Calu3 (cell line): ENCODE data around the gene MRPL21. TPM values are rescaled to one million over a fixed set of nuclear protein-coding genes. Genes with fewer than 3 reads are reported as not detected.

Source experiments
- BruUV-seq: library from RNA; stranded (reverse); fragments of 400-500 nt; replicated peaks from 2 replicates; lab custom pipeline; 2021; lab: Mats Ljungman, UMichigan
- CTCF ChIA-PET: fragments of 300-600 bp; sonication (Branson Sonifier 250); formaldehyde crosslinking; loops from one replicate; lab custom pipeline; 2022; ENCODE audit warnings: antibody characterized with exemption; lab: Charles Lee
- DNase-seq: peaks from one replicate; pipeline ENCODE4 v3.0.0; 2022
- H3K27ac Mint-ChIP-seq: one replicate; pipeline ENCODE4 v1.8.0; 2022; ENCODE audit warnings: mixed read lengths; ENCODE audit not compliant: unreplicated experiment
- H3K27me3 Mint-ChIP-seq: one replicate; pipeline ENCODE4 v1.8.0; 2022; ENCODE audit warnings: mixed read lengths; ENCODE audit not compliant: unreplicated experiment
- H3K36me3 Mint-ChIP-seq: one replicate; pipeline ENCODE4 v1.8.0; 2022; ENCODE audit warnings: mild to moderate bottlenecking, moderate library complexity, mixed read lengths; ENCODE audit not compliant: insufficient read depth, unreplicated experiment
- H3K4me1 Mint-ChIP-seq: one replicate; pipeline ENCODE4 v1.8.0; 2022; ENCODE audit warnings: mild to moderate bottlenecking, low read depth, mixed read lengths; ENCODE audit not compliant: unreplicated experiment
- H3K4me3 Mint-ChIP-seq: one replicate; pipeline ENCODE4 v1.8.0; 2022; ENCODE audit warnings: mild to moderate bottlenecking, low read depth, moderate library complexity, mixed read lengths; ENCODE audit not compliant: unreplicated experiment
- H3K9me3 Mint-ChIP-seq: one replicate; pipeline ENCODE4 v1.8.0; 2022; ENCODE audit warnings: low read depth, mixed read lengths; ENCODE audit not compliant: unreplicated experiment
- intact Hi-C: fragments of 100-400 bp; cut with micrococcal nuclease; formaldehyde crosslinking; loops from one replicate; pipeline ENCODE4 v1.10.0; 2022; ENCODE audit not compliant: unreplicated experiment
- total RNA-seq: library from RNA; stranded (reverse); gene quantifications from 2 replicates; pipeline ENCODE4 v1.2.3, GENCODE V29; 2022
- TF ChIP-seq, protein P1 (sequence below): fragments of 200-600 bp; IDR thresholded peaks from one replicate; pipeline ENCODE4 v1.8.0; 2022; ENCODE audit warnings: antibody characterized with exemption; ENCODE audit not compliant: unreplicated experiment

The MRPL21 gene
- total RNA-seq, 1 experiment from 2014 or later = 79.7 TPM

DNA sequence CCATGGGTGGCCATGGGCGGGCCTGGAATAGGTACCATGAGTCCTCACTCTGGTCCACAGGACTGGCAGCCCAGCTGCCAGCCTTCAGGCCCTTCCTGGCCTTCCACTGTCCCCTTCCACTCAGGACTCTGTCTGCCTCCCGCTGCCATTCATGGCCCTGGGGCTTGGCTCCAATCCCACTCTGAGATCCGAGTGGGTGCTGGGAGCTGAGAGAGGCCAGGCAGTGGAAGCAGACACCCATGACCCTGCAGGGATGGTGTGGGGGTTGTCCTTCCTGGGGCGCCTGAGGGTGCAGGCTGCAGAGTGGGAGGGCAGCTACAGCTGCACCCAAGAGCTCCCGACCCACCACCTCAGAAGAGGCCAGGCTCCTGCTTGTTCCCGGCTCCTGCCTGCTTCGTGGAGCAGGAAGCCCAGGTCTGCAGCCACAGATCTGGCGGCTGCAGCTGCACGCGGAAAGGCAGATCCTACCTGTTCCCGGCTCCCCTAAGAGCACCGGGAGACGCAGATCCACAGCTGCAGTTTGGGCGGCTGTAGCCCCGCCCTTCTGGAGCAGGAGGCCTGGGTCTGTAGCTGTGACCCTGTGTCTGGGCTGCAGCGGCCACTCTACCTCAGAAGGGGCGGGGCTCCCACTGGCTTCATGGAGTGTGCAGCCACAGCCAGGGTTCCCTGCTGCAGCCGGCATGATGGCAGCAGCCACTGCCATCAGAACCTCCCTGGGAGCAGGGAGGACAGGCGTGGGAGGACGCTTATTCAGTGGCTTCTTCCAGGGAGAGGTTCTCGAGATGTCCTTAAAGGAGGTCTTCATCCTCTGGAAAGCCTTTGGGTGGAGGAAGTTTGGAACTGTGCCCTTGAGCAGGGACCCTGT lies 27.6 kb upstream of the MRPL21 start:
- no peak overlapping the region for H3K27ac Mint-ChIP-seq
- intact Hi-C loops = no loop called here
- CTCF ChIA-PET = no interaction called here
- no peak overlapping the region for H3K4me3 Mint-ChIP-seq
- no peaks in the 10 kb centered on the region for H3K27me3 Mint-ChIP-seq
- no peaks in the 10 kb centered on the region for H3K9me3 Mint-ChIP-seq
- no TSS peak for BruUV-seq
- H3K36me3 Mint-ChIP-seq = peaks cover 14% of the 10 kb centered on the region
- no peak for DNase-seq
- no peaks in the 10 kb centered on the region for H3K4me1 Mint-ChIP-seq
- TF ChIP-seq, protein P1, sequence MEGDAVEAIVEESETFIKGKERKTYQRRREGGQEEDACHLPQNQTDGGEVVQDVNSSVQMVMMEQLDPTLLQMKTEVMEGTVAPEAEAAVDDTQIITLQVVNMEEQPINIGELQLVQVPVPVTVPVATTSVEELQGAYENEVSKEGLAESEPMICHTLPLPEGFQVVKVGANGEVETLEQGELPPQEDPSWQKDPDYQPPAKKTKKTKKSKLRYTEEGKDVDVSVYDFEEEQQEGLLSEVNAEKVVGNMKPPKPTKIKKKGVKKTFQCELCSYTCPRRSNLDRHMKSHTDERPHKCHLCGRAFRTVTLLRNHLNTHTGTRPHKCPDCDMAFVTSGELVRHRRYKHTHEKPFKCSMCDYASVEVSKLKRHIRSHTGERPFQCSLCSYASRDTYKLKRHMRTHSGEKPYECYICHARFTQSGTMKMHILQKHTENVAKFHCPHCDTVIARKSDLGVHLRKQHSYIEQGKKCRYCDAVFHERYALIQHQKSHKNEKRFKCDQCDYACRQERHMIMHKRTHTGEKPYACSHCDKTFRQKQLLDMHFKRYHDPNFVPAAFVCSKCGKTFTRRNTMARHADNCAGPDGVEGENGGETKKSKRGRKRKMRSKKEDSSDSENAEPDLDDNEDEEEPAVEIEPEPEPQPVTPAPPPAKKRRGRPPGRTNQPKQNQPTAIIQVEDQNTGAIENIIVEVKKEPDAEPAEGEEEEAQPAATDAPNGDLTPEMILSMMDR = no peak

DNA sequence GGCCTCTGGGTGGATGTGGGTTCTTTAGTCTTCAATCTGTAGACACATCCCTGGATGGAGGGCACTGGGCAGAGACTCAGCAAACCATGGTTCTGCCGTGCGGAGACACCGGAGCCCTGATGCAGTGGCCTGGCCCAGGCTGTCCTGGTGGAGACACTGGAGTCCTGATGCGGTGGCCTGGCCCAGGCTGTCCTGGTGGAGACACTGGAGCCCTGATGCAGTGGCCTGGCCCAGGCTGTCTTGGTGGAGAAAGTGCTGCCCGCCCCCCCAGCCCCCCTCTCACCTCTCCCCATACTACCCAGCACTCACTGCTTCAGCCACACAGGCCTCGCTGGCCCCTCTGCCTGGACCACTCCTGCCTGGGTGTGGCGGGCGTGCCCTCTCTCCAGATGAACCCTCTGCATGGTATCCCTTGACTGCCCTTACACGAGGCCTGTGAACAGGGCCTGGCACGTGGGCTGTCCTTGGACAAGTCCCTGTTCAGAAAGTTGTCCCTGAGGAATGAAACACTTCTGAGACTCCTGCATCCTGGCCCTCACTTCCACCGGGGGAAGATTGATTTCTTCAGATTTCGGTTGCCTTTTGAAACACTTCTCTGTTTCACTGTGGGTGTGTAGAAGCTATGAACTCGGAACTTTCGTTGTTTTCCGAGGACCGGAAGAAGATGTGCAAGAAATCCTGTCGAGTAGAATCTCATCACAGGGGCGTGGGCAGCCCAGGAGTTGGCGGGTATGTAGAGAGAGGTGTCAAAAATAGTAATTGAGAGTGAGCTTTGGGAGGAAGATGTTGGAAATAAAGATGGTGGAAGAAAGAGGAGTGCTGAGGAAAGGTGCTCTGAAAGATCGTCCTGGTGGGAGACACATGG lies 26.3 kb upstream of the MRPL21 start:
- peaks cover 14% of the 10 kb centered on the region for H3K36me3 Mint-ChIP-seq
- CTCF ChIA-PET = no interaction called here
- no peak overlapping the region for H3K4me3 Mint-ChIP-seq

DNA sequence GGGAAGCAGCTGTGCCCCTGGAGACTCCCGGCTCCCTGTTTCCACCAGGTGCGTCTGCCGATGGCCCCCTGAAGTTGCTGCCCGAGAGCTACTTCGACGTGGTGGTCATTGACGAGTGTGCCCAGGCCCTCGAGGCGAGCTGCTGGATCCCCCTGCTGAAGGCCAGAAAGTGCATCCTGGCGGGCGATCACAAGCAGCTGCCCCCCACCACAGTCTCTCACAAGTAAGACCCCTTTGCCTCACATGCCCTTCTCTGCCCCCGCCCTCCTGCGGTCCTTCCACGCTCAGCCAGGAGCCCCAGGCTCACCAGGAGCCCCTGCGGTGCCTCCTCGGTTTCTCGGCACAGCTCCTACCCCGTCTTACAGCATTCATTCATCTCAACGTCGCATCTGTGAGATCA lies 25.5 kb upstream of the MRPL21 start:
- H3K4me1 Mint-ChIP-seq = no peaks in the 10 kb centered on the region
- H3K27me3 Mint-ChIP-seq = no peaks in the 10 kb centered on the region
- no peak overlapping the region for H3K4me3 Mint-ChIP-seq
- DNase-seq = no peak
- peaks cover 6% of the 10 kb centered on the region for H3K9me3 Mint-ChIP-seq
- no TSS peak for BruUV-seq
- H3K27ac Mint-ChIP-seq = no peak overlapping the region
- peaks cover 14% of the 10 kb centered on the region for H3K36me3 Mint-ChIP-seq
- intact Hi-C loops = no loop called here
- CTCF ChIA-PET = no interaction called here
- TF ChIP-seq, protein P1 = no peak

More for the DNA sequence above, 26.3 kb upstream of the MRPL21 start:
- H3K27ac Mint-ChIP-seq = no peak overlapping the region
- TF ChIP-seq, protein P1 = no peak
- H3K4me1 Mint-ChIP-seq = no peaks in the 10 kb centered on the region
- peaks cover 6% of the 10 kb centered on the region for H3K9me3 Mint-ChIP-seq
- no peak for DNase-seq
- intact Hi-C loops = no loop called here
- no peaks in the 10 kb centered on the region for H3K27me3 Mint-ChIP-seq
- BruUV-seq = no TSS peak

DNA sequence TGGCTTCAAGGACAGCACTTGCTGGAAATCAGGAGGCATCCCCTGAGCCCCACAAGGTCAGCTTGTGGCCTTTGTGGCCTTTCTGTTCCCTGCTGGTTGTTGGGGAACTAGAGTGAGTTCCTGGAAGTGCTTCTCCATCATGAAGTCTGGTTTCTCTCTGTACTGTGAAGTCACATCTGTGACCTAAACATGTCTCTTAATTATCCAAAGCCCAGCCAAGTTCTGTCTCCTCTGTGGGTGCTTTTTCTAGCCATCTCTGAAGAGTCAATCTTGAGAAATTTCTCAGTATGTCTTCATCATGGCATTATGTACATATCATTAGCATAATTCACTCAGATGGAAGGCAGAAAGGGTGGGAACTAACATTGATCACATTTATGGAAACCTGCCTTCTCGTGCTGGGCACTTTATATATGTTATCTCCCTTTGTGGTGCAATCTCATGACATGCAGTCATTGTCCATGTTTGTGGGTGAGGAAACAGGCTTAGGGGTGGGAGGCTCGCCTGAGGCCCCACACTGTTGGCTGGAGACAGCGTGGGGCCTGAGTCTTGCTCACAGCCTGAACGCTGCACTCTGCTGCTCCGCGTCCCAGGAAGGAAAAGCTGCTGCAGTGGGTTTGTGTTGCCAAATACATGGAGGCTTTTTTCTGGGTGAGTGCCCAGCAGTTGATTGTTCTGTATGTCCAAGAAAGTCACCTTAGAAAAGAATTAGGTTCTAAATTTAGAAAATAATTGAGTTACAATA lies 24.7 kb upstream of the MRPL21 start:
- intact Hi-C loops = no loop called here
- H3K9me3 Mint-ChIP-seq = peaks cover 6% of the 10 kb centered on the region
- TF ChIP-seq, protein P1 = no peak
- CTCF ChIA-PET = no interaction called here
- H3K4me3 Mint-ChIP-seq = no peak overlapping the region
- H3K36me3 Mint-ChIP-seq = peaks cover 14% of the 10 kb centered on the region
- no peak for DNase-seq
- no peak overlapping the region for H3K27ac Mint-ChIP-seq
- no peaks in the 10 kb centered on the region for H3K27me3 Mint-ChIP-seq
- no peaks in the 10 kb centered on the region for H3K4me1 Mint-ChIP-seq
- no TSS peak for BruUV-seq
